HepG2 (cell line): ENCODE results near the gene SUSD4. TPM values are rescaled to one million over a fixed set of nuclear protein-coding genes. Genes with fewer than 3 reads are reported as not detected.

Experiments used
- ATAC-seq: fragments of 200-7000 bp; cut with Tn5 transposase; 3 replicates; pipeline ENCODE4 v1.9.1; 2020; ENCODE audit warnings: mild to moderate bottlenecking, moderate library complexity
- BruUV-seq: library from RNA; stranded (reverse); fragments of 400-500 nt; replicated peaks from 2 replicates; lab custom pipeline; 2021; lab: Mats Ljungman, UMichigan
- CTCF ChIA-PET: fragments of 300-600 bp; formaldehyde crosslinking; extraction: SDS; loops from one replicate; lab custom pipeline; 2021; ENCODE audit warnings: low total read pairs, inconsistent platforms, low intra/inter-chr PET ratio; lab: Yijun Ruan, JAX
- POLR2A ChIA-PET: fragments of 350-600 bp; sonication (Branson Sonifier 250); formaldehyde crosslinking; loops from one replicate; lab custom pipeline; 2020; ENCODE audit warnings: antibody characterized with exemption, inconsistent platforms; lab: Yijun Ruan, JAX
- DNase-seq: peaks from one replicate; pipeline ENCODE4 v3.0.0-alpha.2; 2015; ENCODE audit warnings: low spot score
- FAIRE-seq: peaks from 3 replicates; lab custom pipeline; 2011; peaks lifted over from hg19 to GRCh38; lab: Jason Lieb, UNC
- H2AFZ ChIP-seq: one replicate; pipeline ENCODE4 v1.6.1; 2011; ENCODE audit warnings: low read length, inconsistent platforms
- H3K27ac ChIP-seq: fragments of 300-600 bp; 3 replicates; pipeline ENCODE4 v1.8.0; 2011; ENCODE audit warnings: mixed run types, mild to moderate bottlenecking, mixed read lengths, low read length, inconsistent platforms; ENCODE audit not compliant: insufficient read depth; ENCODE audit errors: extremely low read length
- H3K27me3 ChIP-seq, 2 experiments: fragments of 200-600 bp in 1 of 2; 2 replicates in 1 of 2; 3 replicates in 1 of 2; pipeline versions ENCODE4 v1.6.0 to v1.8.0; 2011; ENCODE audit warnings: low read length in 2 of 2, mild to moderate bottlenecking in 2 of 2, moderate library complexity in 2 of 2, inconsistent platforms in 1 of 2; ENCODE audit not compliant: insufficient read depth in 2 of 2, control insufficient read depth in 1 of 2
- H3K36me3 ChIP-seq, 2 experiments: fragments of 200-600 bp in 1 of 2; replicated peaks in 1 of 2; 2 replicates in 1 of 2; 3 replicates in 1 of 2; pipeline versions ENCODE4 v1.5.1 to v1.8.0; 2011; ENCODE audit warnings: low read length in 2 of 2, inconsistent platforms in 1 of 2; ENCODE audit not compliant: insufficient read depth in 2 of 2, control insufficient read depth in 1 of 2
- H3K4me1 ChIP-seq: 2 replicates; pipeline ENCODE4 v1.5.1; 2012; ENCODE audit warnings: low read length, inconsistent platforms; ENCODE audit not compliant: insufficient read depth
- H3K4me2 ChIP-seq: 2 replicates; pipeline ENCODE4 v1.6.0; 2011; ENCODE audit warnings: low read depth, low read length, inconsistent platforms
- H3K4me3 ChIP-seq, 3 experiments: fragments of 200-600 bp in 1 of 3; sonication (generic), shearing (Covaris generic) in 1 of 3; replicated peaks in 1 of 3; 2 replicates each; pipeline ENCODE4 v1.5.1; 2011 to 2016; ENCODE audit warnings: low read length in 3 of 3, inconsistent platforms in 2 of 3, low read depth in 2 of 3, mild to moderate bottlenecking in 2 of 3, control low read depth in 1 of 3, mixed read lengths in 1 of 3; ENCODE audit not compliant: insufficient read depth in 1 of 3
- H3K79me2 ChIP-seq: one replicate; pipeline ENCODE4 v1.6.1; 2011; ENCODE audit warnings: low read length, inconsistent platforms; ENCODE audit not compliant: insufficient read depth
- H3K9ac ChIP-seq: 2 replicates; pipeline ENCODE4 v1.6.0; 2011; ENCODE audit warnings: mild to moderate bottlenecking, low read depth, low read length, inconsistent platforms; ENCODE audit not compliant: insufficient read depth
- H3K9me3 ChIP-seq: 2 replicates; pipeline ENCODE4 v1.5.1; 2012; ENCODE audit warnings: mild to moderate bottlenecking, low read length
- H4K20me1 ChIP-seq: 2 replicates; pipeline ENCODE4 v1.6.0; 2011; ENCODE audit warnings: inconsistent platforms, mild to moderate bottlenecking, low read length, moderate library complexity; ENCODE audit not compliant: insufficient read depth
- HNF4A ChIP-seq: sonication (generic); formaldehyde crosslinking; IDR thresholded peaks from 2 replicates; pipeline ENCODE4 v1.4.0; 2020; ENCODE audit warnings: missing genetic modification reagents
- RAD21 ChIP-seq: fragments of 450-650 bp; formaldehyde crosslinking; IDR thresholded peaks from 2 replicates; pipeline ENCODE4 v1.5.0; 2020; ENCODE audit warnings: mild to moderate bottlenecking
- SCMH1 ChIP-seq: sonication (generic); formaldehyde crosslinking; IDR thresholded peaks from 2 replicates; pipeline ENCODE4 v1.9.0; 2021; ENCODE audit warnings: missing genetic modification reagents, mild to moderate bottlenecking, borderline replicate concordance
- ZNF333 ChIP-seq: sonication (generic); formaldehyde crosslinking; IDR thresholded peaks from 2 replicates; pipeline ENCODE4 v1.4.0; 2020; ENCODE audit warnings: mild to moderate bottlenecking, missing genetic modification reagents, borderline replicate concordance
- ZNF660 ChIP-seq: sonication (generic); formaldehyde crosslinking; IDR thresholded peaks from 2 replicates; pipeline ENCODE4 v1.5.1; 2020; ENCODE audit warnings: mild to moderate bottlenecking, low read depth, missing genetic modification reagents, borderline replicate concordance
- WGBS: methylation state at CpG from one replicate; pipeline ENCODE4 v1.1.6; 2017; ENCODE audit warnings: low lambda C conversion rate; 5-methylcytosine and 5-hydroxymethylcytosine counted together
- in situ Hi-C: cut with HindIII; loops from 2 replicates; pipeline ENCODE4 v1.10.0; 2017; ENCODE audit warnings: low pct_unique_long_range_greater_than_20kb; ENCODE audit not compliant: extremely low pct_ligation_motif_present
- intact Hi-C: fragments of 100-400 bp; cut with micrococcal nuclease; formaldehyde crosslinking; loops from one replicate; pipeline ENCODE4 v1.10.0; 2022; ENCODE audit not compliant: unreplicated experiment
- polyA plus RNA-seq, 8 experiments: library from polyadenylated mRNA; depleted of rRNA in 3 of 8; stranded (reverse) in 7 of 8; unstranded in 1 of 8; fragments of >200 nt; fragmentation: Illumina TruSeq in 4 of 8; extraction: Trizol in 4 of 8; gene quantifications; 2 replicates each; pipeline versions ENCODE4 v1.2.1 to v1.2.3, GENCODE V29; 2011 to 2016; ENCODE audit warnings: low read depth in 4 of 8, missing spikeins in 1 of 8, mixed read lengths in 1 of 8; ENCODE audit not compliant: insufficient read depth in 1 of 8
- total RNA-seq, 5 experiments: library from RNA; depleted of rRNA; stranded (reverse); fragments of >200 nt; fragmentation: Illumina TruSeq; extraction: Trizol; gene quantifications; 2 replicates each; pipeline ENCODE4 v1.2.3, GENCODE V29; 2016; ENCODE audit warnings: low read depth in 1 of 5
- TF ChIP-seq, protein P1 (sequence below): IDR thresholded peaks from 2 replicates; pipeline ENCODE4 v1.6.1; 2016; ENCODE audit warnings: low read depth, missing genetic modification reagents, missing compliant biosample characterization

Gene SUSD4
- total and polyA plus RNA-seq, 2 of the 13 experiments (the other 11 are each of a cell fraction or from before 2014, with no cell fraction given), result not detected

DNA sequence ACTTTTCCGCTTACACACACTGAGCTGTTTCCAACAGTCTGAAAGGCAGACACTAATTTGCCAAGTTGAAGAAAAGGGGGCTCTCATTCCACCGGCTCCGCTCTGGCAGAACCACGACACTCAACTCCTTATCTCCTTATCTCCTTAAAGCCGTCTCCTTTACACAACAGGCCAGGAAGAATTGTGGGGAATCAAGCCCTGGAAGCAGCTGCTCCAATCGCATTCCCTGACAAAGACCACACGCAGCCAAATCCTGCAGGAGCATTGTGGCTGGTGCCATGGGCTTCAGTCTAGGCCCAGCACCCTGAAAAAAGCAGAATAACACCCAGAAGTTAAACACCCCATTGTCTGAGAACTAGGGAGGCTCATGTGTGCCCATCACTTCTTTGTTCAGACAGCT lies 24.1 kb downstream of the SUSD4 start:
- Histone ChIP-seq H3K4me1 (no peaks in the 10 kb centered on the region), H3K9ac (no peak overlapping the region), H3K27me3 (peaks cover 0 to 12% of the 10 kb centered on the region in 2 experiments; a peak in 3 of 5 replicates), H3K79me2 (no peaks in the 10 kb centered on the region), H3K9me3 (no peaks in the 10 kb centered on the region), H2AFZ (no peak overlapping the region), H3K4me3 (no peak overlapping the region), H3K36me3 (no peaks in the 10 kb centered on the region), H3K4me2 (no peak overlapping the region), H3K27ac (no peak overlapping the region), H4K20me1 (no peaks in the 10 kb centered on the region)
- ChIA-PET CTCF (no interaction called here), POLR2A (no interaction called here)
- in situ Hi-C loops, result no loop called here
- 20% methylated on average over 5 of the region's 7 CpGs for whole genome bisulfite sequencing
- BruUV-seq, result no TSS peak
- DNase-seq (no peak), FAIRE-seq (no peak), ATAC-seq (no peak)
- intact Hi-C loops, result no loop called here
- TF ChIP-seq ZNF333 (CRISPR knock-in tag) (no peak), HNF4A (no peak), ZNF660 (CRISPR knock-in tag) (no peak), SCMH1 (CRISPR knock-in tag) (no peak), RAD21 (no peak)
- TF ChIP-seq, protein P1, sequence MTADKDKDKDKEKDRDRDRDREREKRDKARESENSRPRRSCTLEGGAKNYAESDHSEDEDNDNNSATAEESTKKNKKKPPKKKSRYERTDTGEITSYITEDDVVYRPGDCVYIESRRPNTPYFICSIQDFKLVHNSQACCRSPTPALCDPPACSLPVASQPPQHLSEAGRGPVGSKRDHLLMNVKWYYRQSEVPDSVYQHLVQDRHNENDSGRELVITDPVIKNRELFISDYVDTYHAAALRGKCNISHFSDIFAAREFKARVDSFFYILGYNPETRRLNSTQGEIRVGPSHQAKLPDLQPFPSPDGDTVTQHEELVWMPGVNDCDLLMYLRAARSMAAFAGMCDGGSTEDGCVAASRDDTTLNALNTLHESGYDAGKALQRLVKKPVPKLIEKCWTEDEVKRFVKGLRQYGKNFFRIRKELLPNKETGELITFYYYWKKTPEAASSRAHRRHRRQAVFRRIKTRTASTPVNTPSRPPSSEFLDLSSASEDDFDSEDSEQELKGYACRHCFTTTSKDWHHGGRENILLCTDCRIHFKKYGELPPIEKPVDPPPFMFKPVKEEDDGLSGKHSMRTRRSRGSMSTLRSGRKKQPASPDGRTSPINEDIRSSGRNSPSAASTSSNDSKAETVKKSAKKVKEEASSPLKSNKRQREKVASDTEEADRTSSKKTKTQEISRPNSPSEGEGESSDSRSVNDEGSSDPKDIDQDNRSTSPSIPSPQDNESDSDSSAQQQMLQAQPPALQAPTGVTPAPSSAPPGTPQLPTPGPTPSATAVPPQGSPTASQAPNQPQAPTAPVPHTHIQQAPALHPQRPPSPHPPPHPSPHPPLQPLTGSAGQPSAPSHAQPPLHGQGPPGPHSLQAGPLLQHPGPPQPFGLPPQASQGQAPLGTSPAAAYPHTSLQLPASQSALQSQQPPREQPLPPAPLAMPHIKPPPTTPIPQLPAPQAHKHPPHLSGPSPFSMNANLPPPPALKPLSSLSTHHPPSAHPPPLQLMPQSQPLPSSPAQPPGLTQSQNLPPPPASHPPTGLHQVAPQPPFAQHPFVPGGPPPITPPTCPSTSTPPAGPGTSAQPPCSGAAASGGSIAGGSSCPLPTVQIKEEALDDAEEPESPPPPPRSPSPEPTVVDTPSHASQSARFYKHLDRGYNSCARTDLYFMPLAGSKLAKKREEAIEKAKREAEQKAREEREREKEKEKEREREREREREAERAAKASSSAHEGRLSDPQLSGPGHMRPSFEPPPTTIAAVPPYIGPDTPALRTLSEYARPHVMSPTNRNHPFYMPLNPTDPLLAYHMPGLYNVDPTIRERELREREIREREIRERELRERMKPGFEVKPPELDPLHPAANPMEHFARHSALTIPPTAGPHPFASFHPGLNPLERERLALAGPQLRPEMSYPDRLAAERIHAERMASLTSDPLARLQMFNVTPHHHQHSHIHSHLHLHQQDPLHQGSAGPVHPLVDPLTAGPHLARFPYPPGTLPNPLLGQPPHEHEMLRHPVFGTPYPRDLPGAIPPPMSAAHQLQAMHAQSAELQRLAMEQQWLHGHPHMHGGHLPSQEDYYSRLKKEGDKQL (CRISPR knock-in tag), result no peak
